DND-41 (cell line): ENCODE results near the gene BCO1.

Source experiments
- EZH2 ChIP-seq: IDR thresholded peaks from 3 replicates; pipeline ENCODE4 v1.6.1; 2012; ENCODE audit warnings: borderline replicate concordance, low read depth, mild to moderate bottlenecking, moderate library complexity, low read length, inconsistent platforms; ENCODE audit not compliant: severe bottlenecking
- TF ChIP-seq, protein P1 (sequence below): IDR thresholded peaks from 2 replicates; pipeline ENCODE4 v1.5.1; 2012; ENCODE audit warnings: borderline replicate concordance, low read length, moderate library complexity, mild to moderate bottlenecking; ENCODE audit not compliant: poor library complexity, severe bottlenecking; ENCODE audit errors: extremely low read depth

DNA sequence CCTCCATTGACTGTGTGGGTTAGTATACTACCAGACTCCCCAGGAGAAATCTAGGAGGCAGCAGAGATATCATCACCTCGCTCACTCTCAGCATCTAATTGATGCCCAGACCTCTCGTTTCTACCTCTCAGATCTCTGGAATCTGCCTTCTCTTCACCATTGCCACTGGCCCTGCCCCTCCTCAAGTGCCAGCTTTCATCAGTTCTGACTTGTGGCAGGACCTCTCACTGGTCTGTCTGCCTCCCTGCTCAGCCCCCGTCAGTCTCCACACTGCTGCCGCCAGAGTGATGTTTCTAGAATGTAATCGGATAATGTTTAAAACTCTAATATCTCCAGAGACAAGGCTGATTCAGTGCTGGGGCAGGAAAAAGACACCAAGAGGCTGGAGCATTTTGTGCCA is 91.5 kb downstream of the BCO1 start:
- TF ChIP-seq, protein P1, sequence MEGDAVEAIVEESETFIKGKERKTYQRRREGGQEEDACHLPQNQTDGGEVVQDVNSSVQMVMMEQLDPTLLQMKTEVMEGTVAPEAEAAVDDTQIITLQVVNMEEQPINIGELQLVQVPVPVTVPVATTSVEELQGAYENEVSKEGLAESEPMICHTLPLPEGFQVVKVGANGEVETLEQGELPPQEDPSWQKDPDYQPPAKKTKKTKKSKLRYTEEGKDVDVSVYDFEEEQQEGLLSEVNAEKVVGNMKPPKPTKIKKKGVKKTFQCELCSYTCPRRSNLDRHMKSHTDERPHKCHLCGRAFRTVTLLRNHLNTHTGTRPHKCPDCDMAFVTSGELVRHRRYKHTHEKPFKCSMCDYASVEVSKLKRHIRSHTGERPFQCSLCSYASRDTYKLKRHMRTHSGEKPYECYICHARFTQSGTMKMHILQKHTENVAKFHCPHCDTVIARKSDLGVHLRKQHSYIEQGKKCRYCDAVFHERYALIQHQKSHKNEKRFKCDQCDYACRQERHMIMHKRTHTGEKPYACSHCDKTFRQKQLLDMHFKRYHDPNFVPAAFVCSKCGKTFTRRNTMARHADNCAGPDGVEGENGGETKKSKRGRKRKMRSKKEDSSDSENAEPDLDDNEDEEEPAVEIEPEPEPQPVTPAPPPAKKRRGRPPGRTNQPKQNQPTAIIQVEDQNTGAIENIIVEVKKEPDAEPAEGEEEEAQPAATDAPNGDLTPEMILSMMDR: no peak
- TF ChIP-seq EZH2: no peak
